GM21381 (cell line): ENCODE measurements around the gene HCN3.
"Not testable (repeated sequence)": the region's sequence is repeated elsewhere in the genome, so short reads cannot be mapped to it uniquely, and the experiment has no call there.

Source experiments
- ATAC-seq: cut with Tn5 transposase; IDR thresholded peaks from one replicate; pipeline ENCODE4 v1.9.1; 2021; ENCODE audit warnings: mild to moderate bottlenecking, moderate library complexity; ENCODE audit not compliant: unreplicated experiment

The HCN3 gene

DNA sequence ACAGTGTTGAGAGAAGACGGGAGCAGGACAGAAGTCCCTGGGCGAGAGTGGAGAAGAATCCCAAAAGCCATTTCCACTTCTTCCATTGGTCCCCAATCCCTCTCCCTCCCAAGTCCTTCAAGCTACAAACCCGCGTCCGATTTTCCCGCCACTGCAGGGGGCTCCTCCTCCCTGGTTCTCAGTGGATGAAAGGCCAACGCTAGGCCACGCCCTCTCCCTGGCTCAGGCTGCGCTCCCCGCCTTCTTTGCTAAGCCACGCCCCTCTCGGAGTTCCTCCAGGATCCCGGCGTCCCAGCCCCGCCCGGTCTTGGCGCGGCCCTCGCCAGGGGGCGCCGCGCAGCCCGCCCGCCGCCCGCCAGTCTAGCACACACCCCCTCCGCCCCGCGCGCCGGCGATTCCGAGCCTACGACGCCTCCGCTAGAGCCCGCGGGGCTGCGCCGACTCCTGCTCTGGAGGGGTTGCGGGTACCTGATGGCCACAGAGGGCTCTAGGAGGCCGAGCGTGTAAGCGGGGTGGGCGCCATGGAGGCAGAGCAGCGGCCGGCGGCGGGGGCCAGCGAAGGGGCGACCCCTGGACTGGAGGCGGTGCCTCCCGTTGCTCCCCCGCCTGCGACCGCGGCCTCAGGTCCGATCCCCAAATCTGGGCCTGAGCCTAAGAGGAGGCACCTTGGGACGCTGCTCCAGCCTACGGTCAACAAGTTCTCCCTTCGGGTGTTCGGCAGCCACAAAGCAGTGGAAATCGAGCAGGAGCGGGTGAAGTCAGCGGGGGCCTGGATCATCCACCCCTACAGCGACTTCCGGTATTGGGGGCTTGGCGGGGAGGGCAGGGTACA, at the start of gene HCN3:
TSS of gene HCN3 (plus strand) at position 394 of the 832 bp plus-strand sequence. CDS start at position 522, 128 bp downstream.
- ATAC-seq: peak; percentile 64

DNA sequence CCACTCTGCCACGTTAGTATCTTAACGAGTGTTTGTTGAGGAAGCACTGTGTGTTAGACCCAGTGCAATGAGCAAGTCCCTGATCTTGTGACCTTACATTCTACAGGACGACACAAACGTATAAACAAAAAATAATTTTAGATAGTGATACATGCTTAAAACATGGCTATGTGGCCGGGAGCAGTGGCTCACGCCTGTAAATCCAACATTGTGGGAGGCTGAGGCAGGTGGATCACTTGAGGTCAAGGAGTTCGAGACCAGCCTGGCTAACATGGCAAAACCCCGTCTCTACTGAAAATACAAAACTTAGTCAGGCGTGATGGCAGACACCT, 49.2 kb upstream of the HCN3 start:
- no peak for ATAC-seq

DNA sequence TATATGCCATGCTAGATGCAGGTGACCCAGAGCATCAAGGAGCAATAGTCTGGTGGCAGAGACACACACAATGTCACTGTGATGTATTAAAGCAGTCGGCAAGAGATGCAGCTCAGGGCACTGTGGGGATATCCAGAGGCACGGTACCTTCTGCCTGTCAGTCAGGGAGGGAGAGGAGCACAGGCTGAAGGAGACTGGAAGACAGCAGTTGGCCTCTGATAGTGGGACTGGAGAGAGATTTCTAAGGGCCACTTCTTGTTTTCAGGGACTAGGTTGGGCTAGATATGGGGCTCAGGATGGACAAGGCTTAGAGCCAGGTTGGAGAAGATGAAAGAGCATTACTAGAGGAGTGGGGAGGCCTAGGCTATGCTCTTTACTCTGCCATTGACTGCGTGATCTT, 46.0 kb upstream of the HCN3 start:
- ATAC-seq: not testable (repeated sequence)

DNA sequence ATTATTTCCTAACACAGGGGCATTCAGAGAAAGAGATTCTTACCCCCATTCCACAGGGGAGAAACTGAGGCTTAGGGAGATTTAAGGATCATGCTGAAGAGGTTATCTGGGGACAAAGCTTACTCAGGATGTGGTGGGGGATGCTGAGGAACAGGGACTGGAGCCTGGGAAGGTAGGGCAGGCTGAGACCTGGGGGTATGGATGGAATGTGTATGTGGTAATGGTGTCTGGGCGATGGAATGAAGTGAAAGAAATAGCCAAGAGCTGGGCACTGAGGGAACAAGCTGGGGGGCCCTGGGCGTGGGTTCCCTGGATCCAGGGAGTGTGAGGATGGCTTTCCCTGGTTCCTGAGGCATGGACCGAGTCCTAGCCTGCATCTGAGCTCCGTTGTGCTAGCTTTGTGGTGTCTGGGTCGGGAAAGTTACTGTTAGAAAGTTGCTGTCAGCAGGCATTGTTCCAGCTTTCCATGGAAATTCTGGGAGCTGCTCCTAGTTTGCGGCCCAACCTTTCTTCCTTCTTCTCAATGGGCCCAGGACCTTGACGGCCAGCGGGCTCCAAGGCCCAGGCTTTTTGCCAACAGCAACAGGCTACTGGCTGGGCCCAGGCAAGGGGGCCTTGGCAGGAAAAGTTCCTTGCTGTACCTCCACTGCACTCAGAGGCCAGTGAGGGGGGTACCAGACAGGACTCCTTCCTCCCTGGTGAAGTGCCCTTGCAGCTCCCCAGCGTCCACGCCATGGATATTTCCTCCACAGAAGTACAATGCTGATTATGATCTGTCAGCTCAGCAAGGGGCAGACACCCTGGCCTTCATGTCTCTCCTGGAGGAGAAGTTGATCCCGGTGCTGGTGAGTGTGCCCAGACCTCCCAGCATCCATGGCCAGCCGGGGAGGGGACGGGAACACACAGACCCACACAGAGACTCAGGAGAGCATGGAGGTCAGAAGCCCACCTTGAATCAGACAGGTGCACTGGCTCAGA, 45.0 kb upstream of the HCN3 start:
- ATAC-seq: not testable (repeated sequence)

DNA sequence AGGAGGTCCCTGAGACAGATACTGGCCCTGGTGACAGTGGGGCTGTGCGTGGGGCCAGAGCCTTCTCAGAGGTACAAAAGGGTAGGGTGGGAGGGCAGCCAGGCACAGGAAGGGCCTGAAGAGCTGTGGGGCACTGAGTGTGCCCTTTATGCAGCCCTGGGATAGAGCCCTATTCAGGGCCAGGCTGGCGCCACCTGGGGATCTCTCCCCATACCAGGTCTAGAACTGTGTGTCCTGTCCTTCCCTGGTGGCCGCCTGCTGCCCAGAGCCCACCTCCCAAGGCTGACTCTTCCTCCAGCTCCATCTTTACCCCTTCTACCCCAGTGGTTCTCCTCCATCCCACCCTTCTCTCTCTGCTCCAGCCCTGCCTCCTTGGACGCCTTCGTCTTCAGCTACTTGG, 43.8 kb upstream of the HCN3 start:
- ATAC-seq: not testable (repeated sequence)

DNA sequence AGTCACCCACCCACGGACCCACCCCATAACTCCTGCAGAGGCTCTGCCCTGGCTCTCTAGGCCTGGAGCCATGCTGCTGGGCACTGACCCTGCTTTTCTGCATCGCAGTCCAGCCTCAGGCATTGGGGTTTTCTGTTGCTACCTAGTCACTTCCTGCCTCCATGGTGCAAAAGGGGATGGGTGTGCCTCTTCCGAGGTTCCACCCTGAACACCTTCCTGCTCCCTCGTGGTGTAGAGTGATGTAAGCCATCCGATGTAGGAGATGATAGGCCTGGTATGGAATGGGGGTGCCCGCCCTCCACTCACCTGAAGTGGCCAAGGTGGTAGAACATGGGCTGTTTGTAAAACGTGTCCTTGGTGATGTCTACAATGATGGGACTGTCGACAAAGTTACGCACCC, 41.9 kb upstream of the HCN3 start:
- ATAC-seq: not testable (repeated sequence)

DNA sequence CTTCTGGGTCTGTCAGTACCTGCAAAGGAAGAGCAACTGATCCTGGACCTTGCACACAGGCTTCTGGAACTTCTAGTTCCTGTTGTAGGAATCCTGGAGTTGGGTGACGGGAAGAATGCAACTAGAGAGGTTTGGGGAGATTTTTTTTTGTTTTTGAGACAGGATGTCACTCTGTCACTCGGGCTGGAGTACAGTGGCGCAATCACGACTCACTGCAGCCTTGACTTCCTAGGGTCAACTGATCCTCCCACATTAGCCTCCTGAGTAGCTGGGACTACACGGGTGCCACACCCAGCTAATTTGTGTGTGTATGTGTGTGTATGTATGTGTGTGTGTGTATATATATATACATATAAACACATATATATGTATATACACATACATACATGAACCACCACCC, 40.8 kb upstream of the HCN3 start:
- no peak for ATAC-seq

DNA sequence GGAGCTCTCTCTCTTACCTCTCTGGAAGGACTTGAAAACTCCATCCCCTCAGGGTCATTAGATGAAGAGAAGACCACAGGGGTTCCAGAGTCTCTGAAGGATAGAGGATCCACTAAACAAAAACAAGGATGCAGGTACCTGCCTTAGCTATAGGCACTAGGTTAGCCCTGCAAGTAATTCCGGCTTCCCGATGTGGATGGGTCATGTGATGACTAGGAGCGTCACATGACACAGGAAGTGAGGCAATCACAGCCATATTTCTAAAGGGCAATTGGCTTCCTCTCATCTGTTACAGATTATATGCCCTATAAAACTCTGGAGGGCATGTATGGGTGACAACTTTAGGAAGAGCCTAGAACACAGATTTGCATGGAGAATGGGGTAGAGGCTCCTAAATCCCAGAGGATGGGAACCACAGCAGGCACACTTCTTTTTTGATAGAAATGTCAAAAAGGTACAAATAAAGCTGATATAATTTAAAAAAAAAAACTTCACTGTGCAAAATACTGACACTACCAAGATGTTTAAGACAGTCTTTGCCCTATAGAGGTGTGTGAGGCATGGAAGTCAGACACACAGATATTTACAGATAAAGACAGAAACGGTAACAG, 36.1 kb upstream of the HCN3 start:
- no peak for ATAC-seq

DNA sequence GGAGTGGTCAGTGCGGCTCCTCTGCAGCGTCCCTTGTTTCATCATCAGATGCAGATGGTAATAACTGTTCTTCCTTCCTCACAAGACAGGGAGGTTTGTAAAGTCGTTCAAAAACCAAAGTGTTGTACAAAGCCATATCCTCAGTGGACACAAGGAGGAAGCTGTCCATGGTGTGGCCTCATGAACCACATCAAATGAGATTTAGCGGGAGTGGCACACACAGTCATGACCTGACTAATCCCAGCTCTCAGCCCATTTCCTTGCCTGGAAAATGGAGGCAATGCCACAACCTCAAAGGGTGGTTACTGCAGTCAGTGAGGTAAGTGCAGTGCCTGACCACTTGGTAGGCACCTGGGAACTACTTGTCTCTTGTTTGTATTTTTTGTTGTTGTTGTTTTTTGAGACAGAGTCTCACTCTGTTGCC, 35.4 kb upstream of the HCN3 start:
- ATAC-seq: no peak

DNA sequence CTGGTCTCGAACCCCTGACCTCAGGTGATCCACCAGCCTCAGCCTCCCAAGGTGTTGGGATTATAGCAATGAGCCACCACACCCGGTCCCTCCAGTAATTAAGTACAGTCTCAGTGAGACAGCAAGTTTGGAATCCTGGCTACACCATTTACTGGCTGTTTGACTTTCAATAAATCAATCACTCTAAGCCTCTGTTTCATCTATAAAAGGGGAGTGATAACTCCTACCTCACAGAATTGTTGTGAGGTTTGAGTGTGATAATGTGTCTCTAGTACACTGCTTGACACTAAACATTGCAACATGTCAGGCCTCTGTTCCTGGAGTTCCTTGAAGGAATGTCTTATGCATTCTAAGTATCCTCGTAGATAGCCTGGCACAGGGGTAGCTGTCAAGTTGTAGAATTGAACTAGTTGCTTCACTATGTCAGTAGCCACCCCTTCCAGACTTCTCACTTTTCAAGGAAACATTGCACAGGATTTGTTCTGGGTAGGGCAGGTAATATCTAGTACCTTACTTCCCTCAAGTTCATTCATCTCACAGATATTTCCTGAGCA, 34.4 kb upstream of the HCN3 start:
- no peak for ATAC-seq

DNA sequence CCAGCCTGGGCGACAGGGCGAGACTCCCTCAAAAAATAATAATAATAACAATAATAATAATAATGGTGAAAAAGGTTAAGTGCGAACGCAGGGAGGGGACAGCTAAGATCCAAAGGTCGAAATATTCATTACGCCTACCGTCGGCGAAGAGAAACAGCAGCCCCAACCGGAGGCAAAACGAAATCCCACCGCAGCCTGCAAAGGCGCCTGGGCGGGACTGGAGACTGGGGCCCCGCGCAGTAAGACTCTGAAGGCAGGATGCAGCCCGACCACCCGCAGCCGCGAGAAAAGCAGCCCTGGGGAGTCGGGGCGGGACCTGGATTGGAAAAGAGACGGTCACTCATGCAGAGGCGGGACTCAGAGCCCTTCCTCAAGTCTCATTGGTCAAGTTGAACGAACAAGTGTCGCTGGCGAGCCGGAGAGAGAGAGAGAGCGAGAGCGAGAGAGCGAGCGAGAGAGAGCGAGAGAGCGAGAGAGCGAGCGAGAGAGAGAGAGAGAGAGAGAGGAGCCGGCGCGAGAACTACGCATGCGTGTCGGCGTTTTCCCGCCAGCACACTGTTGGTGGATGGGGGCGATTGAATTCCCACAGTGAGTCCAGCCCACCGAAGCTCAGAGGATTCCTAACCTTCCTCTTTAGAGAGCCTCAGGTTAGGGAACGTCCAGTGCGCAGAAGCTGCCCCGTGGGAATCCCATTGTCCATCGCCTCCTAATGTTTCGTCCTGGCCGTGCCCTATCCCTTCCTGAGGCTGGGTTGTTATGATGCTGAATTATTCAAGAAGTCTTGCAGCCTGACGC, 32.7 kb upstream of the HCN3 start:
- ATAC-seq: peak; percentile 89

DNA sequence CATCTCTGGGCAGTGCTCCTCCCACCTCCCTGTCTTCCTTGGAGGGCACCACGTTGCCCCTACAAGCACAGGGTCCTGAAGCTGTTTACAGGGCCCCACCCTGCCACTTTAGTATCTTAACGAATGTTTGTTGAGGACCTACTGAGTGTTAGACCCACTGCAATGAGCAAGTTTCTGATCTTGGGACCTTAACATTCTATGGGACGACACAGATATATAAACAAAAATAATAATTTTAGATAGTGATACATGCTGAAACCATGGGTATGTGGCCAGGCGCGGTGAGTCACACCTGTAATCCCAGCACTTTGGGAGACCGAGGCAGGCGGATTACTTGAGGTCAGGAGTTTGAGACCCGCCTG, 32.1 kb upstream of the HCN3 start:
- ATAC-seq: no peak

DNA sequence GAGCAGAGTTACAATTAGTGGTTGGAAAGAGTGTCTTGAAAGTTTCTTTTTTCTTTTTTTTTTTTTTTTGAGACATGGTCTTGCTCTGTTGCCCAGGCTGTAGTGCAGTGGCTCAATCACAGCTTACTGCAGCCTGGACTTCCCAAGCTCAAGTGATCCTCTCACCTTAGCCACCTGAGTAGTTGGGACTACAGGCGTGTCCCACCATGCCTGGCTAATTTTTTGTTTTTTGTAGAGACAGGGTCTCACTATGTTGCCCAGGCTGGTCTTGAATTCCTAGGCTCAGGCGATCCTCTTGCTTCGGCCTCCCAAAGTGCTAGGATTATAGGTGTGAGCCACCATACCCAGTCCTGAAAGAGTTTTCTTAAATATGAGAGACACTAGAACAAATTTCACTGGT, 30.5 kb upstream of the HCN3 start:
- not testable (repeated sequence) for ATAC-seq

DNA sequence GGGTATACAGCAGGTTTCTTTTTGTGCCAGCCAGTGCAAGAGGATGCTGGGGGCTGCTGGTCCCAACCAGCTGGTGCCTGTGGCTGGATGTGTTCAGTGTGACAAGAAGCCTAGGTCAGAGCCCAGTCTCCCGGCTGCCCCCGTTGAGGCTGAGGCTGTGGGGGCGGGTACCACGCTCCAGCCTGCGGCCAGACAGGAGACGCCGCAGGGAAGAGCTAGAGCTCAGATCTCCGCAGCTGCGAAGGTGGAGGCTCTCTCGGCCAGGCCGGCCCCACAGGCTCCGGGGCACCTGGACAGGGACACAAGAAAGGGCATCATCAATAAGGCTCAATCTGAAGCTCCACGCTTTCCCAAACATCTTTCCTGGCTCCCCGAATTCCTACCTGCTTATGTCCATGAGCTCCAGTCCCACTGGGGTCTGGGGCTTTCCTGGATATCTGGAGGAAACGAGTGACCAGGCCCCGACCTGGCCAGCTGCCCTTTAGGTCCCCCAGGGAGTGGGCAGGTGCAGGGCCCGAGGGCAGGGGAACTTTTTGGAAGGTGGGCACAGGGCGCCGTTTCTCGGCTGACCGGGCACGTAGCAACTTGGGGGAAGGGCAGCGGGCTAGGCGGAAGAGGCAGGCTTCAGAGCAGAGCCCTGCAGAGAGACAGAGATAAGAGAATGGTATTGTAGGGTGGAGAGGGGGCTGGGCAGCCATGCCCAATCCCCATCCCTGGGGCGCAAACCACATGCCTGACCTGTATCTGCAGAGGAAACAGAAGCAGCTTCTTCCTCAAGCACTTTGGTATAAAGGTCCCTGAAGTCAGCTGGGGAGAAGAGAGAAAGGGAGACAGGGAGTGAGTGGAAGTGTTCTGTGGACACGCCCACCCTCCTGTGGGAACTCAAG, 29.4 kb upstream of the HCN3 start:
- ATAC-seq: no peak

DNA sequence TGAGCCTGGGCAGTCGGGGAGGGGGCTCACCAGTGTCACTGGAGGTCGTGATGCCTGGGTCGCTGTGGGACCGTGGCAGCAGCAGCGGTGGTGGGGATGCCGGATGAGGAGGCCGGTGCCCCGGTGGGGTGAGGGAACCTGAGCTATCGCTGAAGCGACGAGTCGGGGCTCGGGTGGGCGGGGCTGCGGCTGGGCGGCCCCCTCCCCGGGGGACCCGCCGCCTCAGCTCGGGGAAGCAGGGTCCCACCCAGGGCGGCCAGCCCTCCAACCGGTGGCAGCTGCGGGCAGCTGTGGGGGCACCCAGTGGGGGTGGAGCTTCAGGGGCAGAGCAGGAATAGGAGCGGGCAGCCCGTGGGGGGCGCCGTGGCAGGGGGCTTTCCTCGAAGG, 27.0 kb upstream of the HCN3 start:
- peak; percentile 17 for ATAC-seq

DNA sequence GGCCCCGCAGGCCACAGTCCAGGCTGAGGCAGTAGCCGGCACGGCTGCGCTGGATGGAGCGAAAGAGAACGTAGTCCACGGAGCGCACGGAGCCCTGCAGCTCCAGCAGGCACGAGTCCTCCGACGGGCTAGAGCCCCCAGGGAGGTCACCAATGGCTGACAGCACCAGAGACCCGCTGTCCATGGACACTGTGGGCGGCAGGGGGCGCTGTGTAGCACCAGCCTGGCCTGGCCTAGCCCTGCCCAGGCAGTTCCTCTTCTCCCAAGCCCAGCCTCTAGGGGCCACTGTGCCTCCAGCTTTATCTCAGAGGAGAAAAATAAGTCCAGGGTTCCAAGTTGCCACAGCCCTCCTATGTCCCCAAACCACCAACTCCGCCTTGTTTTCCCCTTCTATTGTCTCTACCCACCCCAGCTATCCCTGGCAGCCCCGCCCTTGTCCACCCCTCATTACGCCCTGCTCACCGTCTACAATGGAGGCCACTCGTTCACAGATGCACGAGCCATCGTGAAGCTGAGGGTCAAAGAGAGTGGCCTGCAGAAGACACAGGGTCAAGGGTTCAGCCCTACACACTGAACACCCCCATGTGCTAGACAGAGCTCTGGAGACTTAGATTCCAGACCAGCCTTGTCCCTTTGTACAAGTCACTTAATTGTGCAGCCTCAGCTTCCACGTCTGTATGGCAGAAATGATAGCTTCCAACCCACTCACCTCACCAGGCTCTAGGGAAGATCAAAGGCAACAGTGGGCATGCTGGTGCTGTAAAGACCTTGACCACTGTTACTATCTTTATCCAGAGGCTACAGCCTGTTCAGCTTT, 26.4 kb upstream of the HCN3 start:
- peak; percentile 86 for ATAC-seq

DNA sequence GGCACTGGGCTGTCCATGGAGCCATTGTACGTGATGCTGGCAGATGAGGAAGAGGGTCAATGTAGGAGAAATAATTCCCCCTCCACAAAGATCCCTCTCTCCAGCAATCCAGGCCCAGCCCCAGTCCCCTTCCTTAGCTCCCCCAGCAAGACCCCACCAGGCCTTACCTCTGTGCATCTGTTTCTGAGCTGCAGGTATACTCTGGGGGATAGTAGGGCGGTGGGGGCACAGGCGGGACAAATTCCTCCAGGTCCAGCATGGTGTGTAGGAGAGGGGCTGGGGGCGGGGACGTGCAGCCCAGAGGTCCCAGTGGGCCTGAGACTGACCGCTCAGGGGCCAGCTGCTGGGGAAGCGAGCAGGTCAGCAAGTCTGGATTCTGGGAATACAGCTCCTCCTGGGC, 25.7 kb upstream of the HCN3 start:
- ATAC-seq: no peak

DNA sequence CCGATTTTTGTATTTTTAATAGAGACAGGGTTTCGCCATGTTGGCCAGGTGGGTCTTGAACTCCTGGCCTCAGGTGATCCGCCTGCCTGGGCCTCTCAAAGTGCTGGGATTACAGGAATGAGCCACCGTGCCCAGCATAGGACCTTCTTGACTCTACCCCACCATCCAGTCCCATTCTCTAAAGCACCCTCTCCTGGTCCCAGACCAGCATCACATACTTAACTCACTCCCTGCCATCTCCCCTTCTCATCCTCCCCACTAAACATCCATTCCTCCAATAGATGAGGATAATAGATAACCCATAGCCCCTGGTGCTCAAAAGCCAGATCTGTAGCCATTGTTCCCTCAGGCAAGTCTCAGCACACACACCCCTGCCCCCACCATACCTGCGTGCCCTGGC, 24.1 kb upstream of the HCN3 start:
- no peak for ATAC-seq

DNA sequence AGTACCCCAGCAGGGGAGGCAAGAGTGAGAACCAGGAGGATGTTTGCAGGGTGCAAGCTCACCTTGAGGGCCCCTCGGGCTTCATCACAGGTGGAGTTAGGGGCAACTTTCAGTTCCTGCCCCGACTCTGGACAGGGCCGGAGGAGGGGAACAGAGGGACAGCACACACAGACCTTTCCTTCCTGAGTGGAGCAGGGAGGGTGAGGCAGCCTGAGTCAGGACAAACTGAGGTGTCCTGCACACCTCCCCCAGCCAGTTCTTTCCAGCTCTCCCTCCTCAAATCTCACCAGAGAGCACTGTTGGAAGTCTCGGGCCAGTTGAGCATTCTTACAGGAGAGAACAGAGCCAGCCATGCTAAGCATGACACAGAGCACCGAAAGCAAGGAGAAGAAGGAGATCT, 23.5 kb upstream of the HCN3 start:
- ATAC-seq: no peak
